ENCODE results near the gene WASHC1. TPM values are rescaled to one million over a fixed set of nuclear protein-coding genes. Genes with fewer than 3 reads are reported as not detected.
"Not testable (repeated sequence)": the region's sequence is repeated elsewhere in the genome, so short reads cannot be mapped to it uniquely, and the experiment has no call there.

The WASHC1 gene
- total RNA-seq, 1 donor from 2014 or later, result 7.6 TPM

GRCh38 chr9:43636-44035, 14.4 kb upstream of the WASHC1 start:
- H3K27ac ChIP-seq; DNase-seq (ENCODE audit: extremely low spot score in 2 of 2); H3K27me3 ChIP-seq; intact Hi-C loops (cut with DNase I); H3K9me3 ChIP-seq; H3K36me3 ChIP-seq; H3K4me1 ChIP-seq; H3K4me3 ChIP-seq: not testable (repeated sequence)

- H3K9me3 ChIP-seq; H3K27ac ChIP-seq; H3K4me1 ChIP-seq; intact Hi-C loops (cut with DNase I); H3K36me3 ChIP-seq; H3K27me3 ChIP-seq; H3K4me3 ChIP-seq; DNase-seq (ENCODE audit: extremely low spot score in 2 of 2): not testable (repeated sequence)
These were observed 13.9 kb upstream of the WASHC1 start for GRCh38 chr9:43116-43515.

- H3K4me3 ChIP-seq; H3K27ac ChIP-seq; intact Hi-C loops (cut with DNase I); H3K36me3 ChIP-seq; H3K27me3 ChIP-seq; DNase-seq (ENCODE audit: extremely low spot score in 2 of 2); H3K4me1 ChIP-seq; H3K9me3 ChIP-seq: not testable (repeated sequence)
These were observed 12.6 kb upstream of the WASHC1 start for GRCh38 chr9:41819-42218.

GRCh38 chr9:41261-41676, 12.0 kb upstream of the WASHC1 start:
- H3K27ac ChIP-seq; H3K4me3 ChIP-seq; H3K9me3 ChIP-seq; H3K4me1 ChIP-seq; H3K36me3 ChIP-seq; H3K27me3 ChIP-seq; intact Hi-C loops (cut with DNase I): not testable (repeated sequence)
- DNase-seq (ENCODE audit: extremely low spot score in 2 of 2), result peak in 1 of 2 donors; percentile 77

GRCh38 chr9:32308-32707, 3.1 kb upstream of the WASHC1 start:
- H3K4me3 ChIP-seq; H3K27me3 ChIP-seq; H3K36me3 ChIP-seq; H3K27ac ChIP-seq; DNase-seq (ENCODE audit: extremely low spot score in 2 of 2); H3K4me1 ChIP-seq; intact Hi-C loops (cut with DNase I); H3K9me3 ChIP-seq: not testable (repeated sequence)

- H3K36me3 ChIP-seq; intact Hi-C loops (cut with DNase I); H3K9me3 ChIP-seq; H3K27me3 ChIP-seq; H3K27ac ChIP-seq; DNase-seq (ENCODE audit: extremely low spot score in 2 of 2); H3K4me1 ChIP-seq: not testable (repeated sequence)
- H3K4me3 ChIP-seq, result peak overlapping the region; percentile 39 to 47
These were observed 481 bp downstream of the WASHC1 start for GRCh38 chr9:28775-29174.

GRCh38 chr9:21621-22020, 7.6 kb downstream of the WASHC1 start:
- H3K4me3 ChIP-seq; H3K27me3 ChIP-seq; H3K27ac ChIP-seq; DNase-seq (ENCODE audit: extremely low spot score in 2 of 2); intact Hi-C loops (cut with DNase I); H3K9me3 ChIP-seq; H3K36me3 ChIP-seq; H3K4me1 ChIP-seq: not testable (repeated sequence)

- H3K27me3 ChIP-seq; H3K4me1 ChIP-seq; H3K36me3 ChIP-seq; intact Hi-C loops (cut with DNase I); DNase-seq (ENCODE audit: extremely low spot score in 2 of 2); H3K9me3 ChIP-seq; H3K27ac ChIP-seq; H3K4me3 ChIP-seq: not testable (repeated sequence)
These were observed 12.4 kb downstream of the WASHC1 start for GRCh38 chr9:16875-17274.

- H3K27me3 ChIP-seq; intact Hi-C loops (cut with DNase I); H3K4me3 ChIP-seq; DNase-seq (ENCODE audit: extremely low spot score in 2 of 2); H3K4me1 ChIP-seq; H3K27ac ChIP-seq; H3K36me3 ChIP-seq; H3K9me3 ChIP-seq: not testable (repeated sequence)
These were observed 15.0 kb downstream of the WASHC1 start for GRCh38 chr9:14129-14809.

- H3K27me3 ChIP-seq; H3K4me3 ChIP-seq; DNase-seq (ENCODE audit: extremely low spot score in 2 of 2); H3K36me3 ChIP-seq; intact Hi-C loops (cut with DNase I); H3K4me1 ChIP-seq; H3K9me3 ChIP-seq; H3K27ac ChIP-seq: not testable (repeated sequence)
These were observed 18.1 kb downstream of the WASHC1 start for GRCh38 chr9:11206-11605.

- H3K4me1 ChIP-seq; intact Hi-C loops (cut with DNase I); H3K9me3 ChIP-seq; H3K36me3 ChIP-seq; H3K4me3 ChIP-seq; H3K27ac ChIP-seq; H3K27me3 ChIP-seq: not testable (repeated sequence)
- peak in 1 of 2 donors; percentile 64 for DNase-seq (ENCODE audit: extremely low spot score in 2 of 2)
These were observed 18.6 kb downstream of the WASHC1 start for GRCh38 chr9:10653-11053.

- H3K36me3 ChIP-seq; intact Hi-C loops (cut with DNase I); H3K4me1 ChIP-seq; H3K9me3 ChIP-seq; H3K27ac ChIP-seq; H3K27me3 ChIP-seq; H3K4me3 ChIP-seq: not testable (repeated sequence)
- peak in 1 of 2 donors; percentile 37 for DNase-seq (ENCODE audit: extremely low spot score in 2 of 2)
These were observed 19.0 kb downstream of the WASHC1 start for GRCh38 chr9:10207-10606.

All from vagina (tissue), 2 donors.